ENCODE results near the gene NDUFA13.

The NDUFA13 gene

GRCh38 chr19:19488875-19489690 lies 26.9 kb upstream of the NDUFA13 start:
- DNase-seq (ENCODE audit: low read depth, low spot score) = peak; percentile 31

GRCh38 chr19:19489804-19490204 lies 26.2 kb upstream of the NDUFA13 start:
- no peak for DNase-seq (ENCODE audit: low read depth, low spot score)

DNA sequence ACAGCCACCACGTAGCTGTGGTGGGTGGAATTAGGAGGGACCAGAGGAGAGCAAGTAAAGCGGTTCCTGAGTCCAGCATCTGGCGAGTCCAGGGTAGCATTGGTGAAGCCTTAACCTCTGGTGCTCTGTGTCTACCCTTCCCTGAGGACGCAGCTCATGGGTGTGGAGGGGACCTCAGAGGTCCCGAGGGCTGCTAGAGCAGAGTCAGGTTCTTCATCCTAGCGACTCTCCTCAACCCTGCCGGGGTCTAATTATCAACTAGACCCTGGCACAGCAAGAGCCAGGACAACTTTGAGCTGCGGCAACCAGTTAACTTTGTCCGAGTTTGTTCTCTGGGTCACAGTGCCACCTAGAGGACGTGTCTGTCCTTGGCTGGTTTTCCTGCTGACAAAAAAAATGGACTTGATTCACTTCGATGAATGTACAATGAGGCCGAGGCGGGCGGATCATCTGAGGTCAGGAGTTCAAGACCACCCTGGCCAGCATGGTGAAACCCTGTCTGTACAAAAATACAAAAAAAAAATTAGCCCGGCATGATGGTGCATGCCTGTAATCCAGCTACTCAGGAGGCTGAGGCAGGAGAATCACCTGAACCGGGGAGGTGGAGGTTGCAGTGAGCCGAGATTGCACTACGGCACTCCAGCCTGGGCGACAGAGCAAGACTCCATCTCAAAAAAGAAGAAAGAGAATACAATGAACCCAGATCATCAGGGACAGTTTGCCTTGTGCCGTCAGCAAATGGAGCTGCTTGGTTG lies 25.6 kb upstream of the NDUFA13 start:
- DNase-seq (ENCODE audit: low read depth, low spot score) = peak; percentile 69

DNA sequence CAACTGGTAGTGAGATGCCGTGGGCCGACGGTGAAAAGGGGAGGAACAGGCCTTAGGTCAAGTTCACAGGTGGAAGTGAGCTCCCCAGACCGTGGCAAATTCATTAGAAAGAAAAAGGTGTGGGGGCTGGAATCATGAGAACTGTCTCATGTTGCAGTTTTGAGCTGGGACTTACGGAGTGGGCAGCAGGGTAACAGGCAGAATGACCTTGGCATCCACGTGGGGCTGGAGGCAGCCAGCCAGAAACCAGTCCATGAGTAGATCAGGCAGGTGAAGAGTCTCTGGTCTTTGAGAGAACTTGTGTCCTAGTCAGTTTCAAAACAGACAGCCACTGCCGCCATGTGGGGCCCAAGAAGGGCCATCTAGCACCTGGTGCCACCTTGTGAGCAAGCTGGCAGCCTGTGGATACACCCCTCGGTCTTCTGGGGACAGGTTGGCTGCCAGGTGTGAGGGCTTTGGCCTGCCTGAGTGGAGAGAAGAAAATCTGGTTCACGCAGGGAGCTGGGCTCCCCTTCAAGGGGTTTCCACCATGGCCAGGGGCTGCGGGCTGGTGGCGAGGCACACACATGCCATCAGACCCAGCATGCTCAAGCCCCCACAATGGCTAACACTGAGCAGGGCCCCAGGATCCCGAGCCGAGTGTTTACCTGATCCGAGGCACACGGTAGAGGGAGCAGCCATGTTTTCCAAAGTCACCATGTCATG lies 24.6 kb upstream of the NDUFA13 start:
- no peak for DNase-seq (ENCODE audit: low read depth, low spot score)

DNA sequence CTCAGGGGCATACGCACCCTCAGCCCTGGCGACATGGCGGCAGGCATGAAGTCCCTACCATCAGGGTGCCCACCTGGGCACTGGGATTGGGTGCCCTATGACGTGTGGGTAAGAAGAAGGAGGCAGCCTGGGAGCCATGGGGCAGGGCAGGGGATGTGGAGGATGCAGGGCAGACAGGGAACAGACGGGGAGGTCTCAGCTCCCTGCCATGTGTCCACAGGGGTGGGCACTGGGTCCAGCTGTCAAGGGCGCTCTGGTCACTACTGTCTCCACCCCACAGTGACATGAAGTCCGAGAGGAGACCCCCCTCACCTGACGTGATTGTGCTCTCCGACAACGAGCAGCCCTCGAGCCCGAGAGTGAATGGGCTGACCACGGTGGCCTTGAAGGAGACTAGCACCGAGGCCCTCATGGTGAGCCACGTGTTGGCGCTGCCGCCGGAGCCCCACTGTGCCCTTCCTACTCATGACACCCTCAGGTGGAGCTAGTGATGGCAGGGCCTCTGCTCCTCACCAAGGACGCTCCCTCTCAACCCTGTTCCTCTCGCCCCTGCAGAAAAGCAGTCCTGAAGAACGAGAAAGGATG lies 23.9 kb upstream of the NDUFA13 start:
- DNase-seq (ENCODE audit: low read depth, low spot score) = no peak

- DNase-seq (ENCODE audit: low read depth, low spot score) = no peak
Measured at GRCh38 chr19:19493841-19494546, 22.0 kb upstream of the NDUFA13 start.

GRCh38 chr19:19495614-19496603 lies 20.1 kb upstream of the NDUFA13 start:
- DNase-seq (ENCODE audit: low read depth, low spot score) = no peak

DNA sequence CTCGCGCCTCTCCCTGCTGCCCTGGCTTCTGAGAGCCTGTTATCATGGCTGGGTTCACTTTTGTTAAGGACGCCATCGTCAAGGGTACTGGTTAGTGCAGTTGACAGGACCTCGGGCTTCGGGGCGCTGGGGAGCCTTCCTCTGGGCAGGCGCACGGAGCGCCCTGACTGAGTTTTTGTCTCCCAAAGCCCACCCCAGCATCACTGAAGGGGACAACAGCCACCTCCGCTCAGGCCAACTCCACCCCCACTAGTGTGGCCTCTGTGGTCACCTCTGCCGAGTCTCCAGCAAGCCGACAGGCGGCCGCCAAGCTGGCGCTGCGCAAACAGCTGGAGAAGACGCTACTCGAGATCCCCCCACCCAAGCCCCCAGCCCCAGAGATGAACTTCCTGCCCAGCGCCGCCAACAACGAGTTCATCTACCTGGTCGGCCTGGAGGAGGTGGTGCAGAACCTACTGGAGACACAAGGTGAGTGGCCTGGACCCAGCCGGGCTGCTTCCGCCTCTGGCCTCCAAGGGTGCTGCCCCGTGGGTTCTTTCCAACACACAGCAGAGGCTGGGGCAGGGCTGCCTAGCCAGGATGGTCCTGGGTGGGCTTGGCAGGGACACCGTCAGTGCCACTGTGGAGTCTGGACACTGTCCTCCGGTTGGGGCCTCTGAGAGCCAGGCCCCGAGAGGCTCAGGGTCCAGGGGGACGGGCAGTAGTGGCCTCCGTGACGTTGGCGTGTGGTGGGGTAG lies 17.6 kb upstream of the NDUFA13 start:
- DNase-seq (ENCODE audit: low read depth, low spot score) = no peak

DNA sequence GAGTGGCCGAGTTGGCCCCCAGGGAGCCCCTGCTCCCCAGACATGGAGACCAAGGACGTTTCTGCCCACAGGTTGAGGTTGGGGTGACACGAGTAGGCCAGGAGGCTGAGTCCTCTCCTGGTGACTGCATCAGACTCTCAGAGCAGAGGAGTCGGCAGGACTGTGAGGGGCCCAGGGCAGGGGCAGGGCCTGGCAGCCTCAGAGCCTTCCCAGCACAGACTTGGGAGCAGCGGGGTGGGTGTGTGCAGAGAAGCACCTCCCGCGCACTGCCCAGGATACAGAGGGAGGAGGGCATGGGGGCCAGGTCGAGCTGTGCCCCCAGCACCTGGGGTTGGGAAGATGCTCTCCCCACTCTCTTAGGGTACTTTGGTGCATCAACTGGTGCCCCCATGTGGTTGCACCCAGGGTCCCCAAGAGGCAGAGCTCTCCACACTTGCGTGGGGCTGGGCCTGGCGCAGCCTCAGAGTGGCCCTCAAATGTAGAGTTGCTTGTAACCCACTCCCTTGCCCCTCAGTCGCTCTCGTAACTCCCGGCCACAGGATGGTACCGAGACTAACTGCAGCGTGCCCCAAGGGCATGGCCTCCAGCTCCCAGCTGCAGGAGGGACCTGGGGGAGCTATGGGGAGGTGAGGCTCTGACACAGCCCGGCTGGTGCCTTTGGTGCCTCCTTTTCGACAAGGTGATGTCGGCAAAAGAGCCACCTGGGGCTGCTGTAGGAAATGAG lies 16.6 kb upstream of the NDUFA13 start:
- DNase-seq (ENCODE audit: low read depth, low spot score) = no peak

GRCh38 chr19:19500975-19501644 lies 14.9 kb upstream of the NDUFA13 start:
- no peak for DNase-seq (ENCODE audit: low read depth, low spot score)

GRCh38 chr19:19501798-19502197 lies 14.2 kb upstream of the NDUFA13 start:
- DNase-seq (ENCODE audit: low read depth, low spot score) = no peak

DNA sequence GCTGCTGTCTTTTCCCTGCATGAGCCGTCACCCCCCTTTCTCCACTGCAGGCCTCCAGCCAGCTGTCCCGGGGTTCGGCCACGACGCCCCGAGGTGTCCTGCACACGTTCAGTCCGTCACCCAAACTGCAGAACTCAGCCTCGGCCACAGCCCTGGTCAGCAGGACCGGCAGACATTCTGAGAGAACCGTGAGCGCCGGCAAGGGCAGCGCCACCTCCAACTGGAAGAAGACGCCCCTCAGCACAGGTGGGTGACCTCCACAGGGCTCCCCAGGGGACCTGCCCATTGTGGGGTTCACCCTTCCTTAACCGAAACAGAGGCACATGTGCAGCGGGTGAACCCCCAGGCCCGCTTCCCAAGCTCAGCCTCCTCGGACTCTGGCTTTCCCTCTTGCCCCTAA lies 13.7 kb upstream of the NDUFA13 start:
- no peak for DNase-seq (ENCODE audit: low read depth, low spot score)

DNA sequence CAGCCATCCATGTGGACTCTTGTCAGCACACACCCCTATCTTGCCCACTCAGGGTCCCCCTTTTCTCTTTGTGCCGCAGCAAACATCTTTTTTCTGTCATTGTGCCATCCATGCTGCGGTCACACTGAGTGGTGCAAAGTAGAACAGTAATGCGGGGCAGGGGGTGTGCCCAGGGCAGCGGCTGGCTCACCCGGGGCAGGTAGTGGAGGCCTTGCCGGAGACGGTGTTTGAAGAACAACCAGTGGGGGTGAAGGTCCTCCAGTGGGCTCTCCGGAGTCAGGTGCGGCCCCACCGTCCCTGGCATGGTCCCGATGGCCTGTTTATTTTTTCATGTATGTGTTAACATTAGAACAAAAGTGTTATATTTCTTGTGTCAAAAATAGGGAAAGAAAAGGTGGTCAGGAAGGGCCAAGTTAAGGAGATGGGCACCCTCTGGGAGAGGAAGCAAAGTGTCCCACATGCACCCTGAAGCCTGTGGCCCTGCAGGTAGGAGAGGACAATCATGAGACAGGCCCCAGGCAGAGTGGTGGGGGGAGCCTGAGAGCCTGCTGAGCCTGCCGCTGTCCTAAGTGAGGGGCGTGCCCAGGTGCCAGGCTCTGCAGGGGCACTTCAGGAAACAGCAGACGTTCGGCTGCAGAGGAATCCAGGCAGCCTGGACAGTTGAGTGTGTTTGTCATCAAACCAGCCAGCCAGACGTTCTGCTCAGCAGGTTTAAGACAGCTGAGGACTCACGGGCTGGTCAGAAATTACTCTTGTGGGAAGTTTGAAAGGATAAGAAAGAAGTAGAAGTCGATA lies 13.0 kb upstream of the NDUFA13 start:
- no peak for DNase-seq (ENCODE audit: low read depth, low spot score)

- no peak for DNase-seq (ENCODE audit: low read depth, low spot score)
Measured at GRCh38 chr19:19504754-19505668, 11.0 kb upstream of the NDUFA13 start.

- no peak for DNase-seq (ENCODE audit: low read depth, low spot score)
Measured at GRCh38 chr19:19505669-19506326, 10.2 kb upstream of the NDUFA13 start.

DNA sequence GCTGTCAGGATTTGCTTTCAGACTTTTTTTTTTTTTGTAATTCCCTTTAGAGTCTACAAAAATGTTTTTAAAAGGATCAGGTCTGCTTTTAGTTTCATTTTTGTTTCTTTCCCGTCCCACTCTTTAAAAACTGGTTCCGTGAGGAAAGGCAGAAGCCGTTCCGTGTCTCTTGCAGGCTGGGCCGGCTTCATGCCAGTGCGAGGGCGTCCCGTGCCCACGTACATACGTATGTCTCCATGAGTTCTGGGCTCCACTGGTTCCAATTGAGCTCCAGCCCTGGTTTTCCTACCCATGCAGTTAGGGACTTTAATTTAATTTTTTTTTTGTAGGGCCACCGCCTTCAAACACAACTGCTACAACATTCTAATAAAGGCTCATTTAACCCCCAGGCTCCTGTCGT lies 9.4 kb upstream of the NDUFA13 start:
- no peak for DNase-seq (ENCODE audit: low read depth, low spot score)
